RCC 7860 (cell line): ENCODE measurements around the gene RPL14.
"Not testable (repeated sequence)": the region's sequence is repeated elsewhere in the genome, so short reads cannot be mapped to it uniquely, and the experiment has no call there.

Experiments
- DNase-seq: peaks from one replicate; pipeline ENCODE4 v3.0.0-alpha.2; 2015; ENCODE audit warnings: low spot score
- FAIRE-seq: peaks from 2 replicates; lab custom pipeline; 2012; peaks lifted over from hg19 to GRCh38; lab: Jason Lieb, UNC

Gene RPL14

GRCh38 chr3:40461161-40461560 is 4.0 kb downstream of the RPL14 start:
- no peak for FAIRE-seq
- DNase-seq = no peak

DNA sequence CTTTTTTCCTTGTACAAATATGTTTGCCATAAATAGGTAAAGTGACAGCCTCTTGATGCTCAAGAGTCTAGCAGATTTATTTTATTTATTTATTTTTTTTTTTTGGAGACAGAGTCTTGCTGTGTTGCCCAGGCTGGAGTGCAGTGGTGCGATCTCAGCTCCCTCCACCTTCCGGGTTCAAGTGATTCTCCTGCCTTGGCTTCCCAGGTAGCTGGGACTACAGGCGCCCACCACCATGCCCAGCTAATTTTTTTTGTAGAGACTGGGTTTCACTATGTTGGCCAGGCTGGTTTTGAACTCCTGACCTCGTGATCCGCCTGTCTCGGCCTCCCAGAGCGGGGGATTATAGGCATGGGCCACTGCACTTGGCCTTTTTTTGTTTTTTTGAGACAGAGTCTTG is 5.7 kb downstream of the RPL14 start:
- FAIRE-seq, DNase-seq: not testable (repeated sequence)

DNA sequence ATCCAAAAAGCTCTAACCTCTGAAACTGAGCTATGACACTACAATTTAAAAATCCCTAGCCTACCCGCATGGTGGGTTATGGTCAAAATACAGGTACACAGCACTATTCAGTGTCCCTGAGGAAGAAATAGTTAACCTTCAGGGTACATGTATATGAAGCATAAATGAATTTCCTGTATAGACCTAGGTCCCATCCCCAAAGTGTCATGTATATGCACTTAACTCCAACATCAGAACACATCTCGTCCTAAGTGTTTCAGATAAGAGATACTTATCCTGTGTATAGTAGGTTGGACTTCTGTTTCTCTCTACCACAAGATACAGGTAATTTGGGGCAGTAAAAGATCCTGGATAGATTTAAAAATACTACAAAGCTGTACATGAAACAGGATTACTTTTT is 6.4 kb downstream of the RPL14 start:
- FAIRE-seq (no peak), DNase-seq (no peak)

- FAIRE-seq (no peak), DNase-seq (no peak)
These were observed 7.4 kb downstream of the RPL14 start for GRCh38 chr3:40464339-40465110.

GRCh38 chr3:40465111-40465407 is 7.9 kb downstream of the RPL14 start:
- no peak for DNase-seq
- FAIRE-seq = no peak

DNA sequence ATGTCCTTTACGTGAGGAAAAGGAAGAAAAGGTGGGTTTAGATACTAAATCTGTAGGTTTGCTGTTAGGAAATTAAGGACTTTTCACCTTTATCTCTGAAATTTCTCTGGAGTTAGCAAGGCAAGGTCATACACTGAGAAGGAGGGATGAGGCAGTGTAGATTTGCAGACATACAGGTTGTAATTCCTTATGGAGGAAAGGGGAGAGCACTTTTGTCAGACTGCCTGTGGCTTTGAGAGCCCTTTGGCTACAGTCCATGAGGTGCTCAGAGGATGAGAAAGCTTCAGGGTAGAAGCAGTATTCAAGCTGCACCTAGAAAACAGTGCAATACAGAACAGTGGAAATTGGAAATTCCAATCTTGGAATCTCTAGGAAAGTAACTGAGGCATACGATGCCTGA is 8.3 kb downstream of the RPL14 start:
- no peak for DNase-seq
- no peak for FAIRE-seq

- no peak for DNase-seq
These were observed 10.9 kb downstream of the RPL14 start for GRCh38 chr3:40468018-40468417.

DNA sequence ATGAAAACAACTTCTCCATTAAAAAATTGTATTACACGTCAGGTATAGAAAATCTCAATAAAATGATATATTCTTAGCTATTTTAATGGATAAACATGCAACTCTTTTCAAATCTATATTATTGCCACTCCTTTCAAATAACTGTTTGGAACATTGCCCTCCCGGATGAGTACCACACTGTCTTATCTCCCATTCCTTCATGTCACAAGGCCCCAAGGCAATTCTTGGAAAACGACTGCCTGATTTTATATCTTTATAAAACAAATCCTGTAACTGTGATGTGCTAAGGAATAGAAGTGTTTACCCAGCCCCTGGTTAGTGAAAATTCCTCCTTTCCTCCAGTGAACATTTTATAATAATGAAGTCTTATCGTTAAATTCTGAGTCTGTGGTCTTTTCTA is 13.6 kb downstream of the RPL14 start:
- FAIRE-seq = no peak
- no peak for DNase-seq

More at GRCh38 chr3:40468018-40468417, 10.9 kb downstream of the RPL14 start:
- no peak for FAIRE-seq

- no peak for FAIRE-seq
These were observed 19.6 kb downstream of the RPL14 start, which contains the start of gene ZNF619 for GRCh38 chr3:40476478-40477470. Gene ZNF619 (plus strand): TSS chr3:40477122. CDS start chr3:40477980, 858 bp downstream.

DNA sequence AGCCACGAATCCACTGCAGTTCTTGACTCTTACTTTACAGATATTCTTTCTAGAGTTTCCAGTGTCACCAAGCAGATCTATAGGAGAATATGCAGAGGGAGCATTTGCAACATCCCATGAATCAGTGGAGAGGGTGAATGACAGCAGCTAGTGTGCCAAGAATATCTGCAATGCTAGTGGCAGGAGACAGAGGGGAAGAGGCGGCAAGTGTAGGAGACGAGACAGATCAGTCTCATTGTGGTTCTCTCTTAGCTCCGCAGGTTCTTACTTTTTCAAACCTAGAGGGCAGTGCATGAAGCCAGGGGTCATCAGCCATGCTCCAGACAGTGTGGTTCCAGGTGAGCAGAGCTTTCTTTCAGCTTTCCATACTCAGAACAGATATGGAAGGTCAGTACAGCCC is 20.5 kb downstream of the RPL14 start:
- FAIRE-seq (no peak), DNase-seq (no peak)

More at GRCh38 chr3:40476478-40477470, 19.6 kb downstream of the RPL14 start, which contains the start of gene ZNF619:
- DNase-seq = peak; percentile 33

DNA sequence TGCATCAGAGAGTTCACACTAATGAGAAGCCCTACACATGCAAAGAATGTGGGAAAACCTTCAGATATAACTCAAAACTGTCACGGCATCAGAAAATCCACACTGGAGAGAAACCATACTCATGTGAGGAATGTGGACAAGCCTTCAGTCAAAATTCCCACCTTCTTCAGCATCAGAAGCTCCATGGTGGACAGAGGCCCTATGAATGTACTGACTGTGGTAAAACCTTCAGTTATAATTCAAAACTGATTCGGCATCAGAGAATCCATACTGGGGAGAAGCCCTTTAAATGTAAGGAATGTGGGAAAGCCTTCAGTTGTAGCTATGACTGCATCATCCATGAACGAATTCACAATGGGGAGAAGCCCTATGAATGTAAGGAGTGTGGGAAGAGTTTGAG is 30.0 kb downstream of the RPL14 start:
- no peak for FAIRE-seq
- DNase-seq = no peak

- DNase-seq (no peak), FAIRE-seq (no peak)
These were observed 33.8 kb downstream of the RPL14 start for GRCh38 chr3:40490916-40491315.

- FAIRE-seq (no peak), DNase-seq (no peak)
These were observed 37.6 kb downstream of the RPL14 start for GRCh38 chr3:40494698-40495097.

DNA sequence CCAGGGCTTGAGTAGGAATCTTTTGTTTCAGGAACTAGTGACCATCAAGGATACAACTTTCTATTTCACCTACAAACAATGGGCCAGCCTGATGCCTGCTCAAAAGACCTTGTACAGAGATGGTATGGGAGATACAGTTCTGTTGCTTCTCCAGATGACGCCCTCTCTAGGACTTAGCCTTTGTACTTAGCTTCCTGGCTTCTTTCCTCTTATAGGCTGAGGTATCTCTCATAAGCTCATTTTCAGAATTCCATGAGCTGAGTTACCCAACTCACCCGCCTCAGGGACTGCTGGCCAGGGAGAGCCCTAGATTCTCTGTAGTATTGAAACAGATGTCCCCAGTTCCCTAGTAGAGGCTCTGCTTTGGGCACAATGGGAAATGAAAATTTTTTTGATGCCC is 40.1 kb downstream of the RPL14 start:
- no peak for FAIRE-seq

GRCh38 chr3:40499952-40500351 is 42.8 kb downstream of the RPL14 start:
- FAIRE-seq = no peak
- DNase-seq = no peak

More for the DNA sequence above, 40.1 kb downstream of the RPL14 start:
- no peak for DNase-seq

- no peak for FAIRE-seq
These were observed 44.9 kb downstream of the RPL14 start for GRCh38 chr3:40502034-40502433.

DNA sequence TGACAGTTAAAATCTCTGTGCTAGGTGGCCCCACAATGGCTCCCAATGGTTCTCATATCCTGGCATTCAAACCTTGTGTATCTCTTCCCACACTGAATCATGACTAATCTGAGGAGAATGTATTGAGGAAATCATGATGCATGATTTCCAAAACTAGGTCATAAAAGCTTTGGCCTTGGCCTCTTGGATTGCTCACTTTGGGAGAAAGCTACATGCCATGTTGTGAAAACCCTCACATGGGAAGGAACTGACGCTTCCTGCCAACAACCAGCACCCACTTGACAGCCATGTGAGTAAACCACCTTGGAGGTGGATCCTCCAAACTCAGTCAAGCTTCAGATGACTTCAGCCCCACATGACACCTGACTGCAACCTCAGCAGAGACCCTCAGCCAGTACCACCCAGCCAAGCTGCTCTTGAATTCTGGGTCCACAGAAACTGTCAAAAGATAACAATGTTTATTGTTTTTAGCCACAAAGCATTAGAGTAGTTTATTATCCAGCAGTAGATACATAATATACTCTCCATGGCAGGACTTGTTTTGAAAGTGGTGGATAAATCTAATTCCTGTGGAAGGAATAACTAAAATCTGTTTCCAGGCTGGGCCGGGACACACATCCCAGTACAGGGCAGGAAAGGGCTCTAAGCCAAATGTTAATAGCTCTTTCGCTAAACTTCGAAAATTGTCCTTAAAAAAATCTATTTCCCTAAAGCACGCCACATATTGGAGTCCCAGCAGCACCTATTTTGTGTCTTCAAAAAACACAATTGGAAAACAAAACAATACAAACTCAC is 47.7 kb downstream of the RPL14 start:
- FAIRE-seq = peak; percentile 88
- peak; percentile 90 for DNase-seq

More at GRCh38 chr3:40502034-40502433, 44.9 kb downstream of the RPL14 start:
- no peak for DNase-seq

- no peak for FAIRE-seq
- DNase-seq = no peak
These were observed 48.7 kb downstream of the RPL14 start, which contains the start of gene ZNF620 for GRCh38 chr3:40505599-40506462. Gene ZNF620 (plus strand): TSS chr3:40506039. CDS start chr3:40506353, 314 bp downstream.

- DNase-seq = no peak
These were observed 54.0 kb downstream of the RPL14 start for GRCh38 chr3:40511031-40511718.

More at GRCh38 chr3:40511031-40511718, 54.0 kb downstream of the RPL14 start:
- no peak for FAIRE-seq
